T47D (cell line): ENCODE results near the gene ZKSCAN5.

ENCODE experiments used
- DNase-seq, 2 experiments: peaks; one replicate each; pipeline versions ENCODE4 v3.0.0 to v3.0.0-alpha.2; 2011 to 2012; ENCODE audit warnings: low read depth in 1 of 2, low spot score in 1 of 2
- JUND ChIP-seq: IDR thresholded peaks from 2 replicates; pipeline ENCODE4 v1.6.1; 2012; ENCODE audit warnings: low read depth
- in situ Hi-C: cut with HindIII; loops from 2 replicates; pipeline ENCODE4 v1.10.0; 2016; ENCODE audit warnings: low sequenced_read_pairs, low pct_unique_long_range_greater_than_20kb

Gene ZKSCAN5

DNA sequence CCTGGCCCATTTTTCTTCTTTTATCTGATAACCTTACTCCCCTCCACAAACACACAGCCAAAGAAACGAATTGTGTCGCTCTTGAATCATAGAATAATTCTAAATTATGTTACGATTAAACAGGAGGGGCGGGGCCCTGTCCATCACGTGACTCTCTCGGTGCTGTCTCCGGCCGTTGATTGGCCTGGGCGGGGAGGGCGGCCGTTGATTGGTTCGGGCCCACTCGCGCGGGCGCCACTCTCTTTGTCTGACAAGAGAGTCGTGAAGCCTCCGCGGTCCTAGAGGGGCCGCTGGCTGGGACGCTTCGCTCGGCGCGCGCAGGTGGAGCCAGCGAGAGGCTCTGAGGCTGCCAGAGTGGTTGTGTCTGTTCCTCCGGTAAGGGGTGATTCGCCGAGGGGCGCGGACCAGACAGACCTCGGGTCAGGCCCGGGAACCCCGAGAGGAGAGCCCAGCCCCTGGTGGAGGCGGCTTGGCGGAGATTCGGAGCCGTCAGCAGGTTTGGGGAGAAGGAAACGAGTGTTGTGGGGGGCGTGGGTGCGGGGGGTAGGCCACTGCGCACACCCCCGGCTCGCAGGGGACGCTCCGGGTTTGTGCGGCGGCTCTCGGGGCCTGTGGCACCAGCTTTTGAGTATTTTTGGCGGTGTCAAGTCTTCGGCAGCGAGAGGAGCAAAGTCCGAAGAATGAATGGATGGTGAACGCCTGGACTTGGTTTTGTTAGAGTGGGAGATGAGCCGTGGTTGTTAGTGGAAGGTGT, 31.7 kb upstream of the ZKSCAN5 start, which contains the start of gene ZNF789:
Gene ZNF789 (plus strand): TSS at position 330 of the 754 bp plus-strand sequence. CDS start 3,567 bp downstream, outside the sequence.
- in situ Hi-C loops = no loop called here
- TF ChIP-seq JUND = no peak
- DNase-seq = peak; percentile 95 to 97

DNA sequence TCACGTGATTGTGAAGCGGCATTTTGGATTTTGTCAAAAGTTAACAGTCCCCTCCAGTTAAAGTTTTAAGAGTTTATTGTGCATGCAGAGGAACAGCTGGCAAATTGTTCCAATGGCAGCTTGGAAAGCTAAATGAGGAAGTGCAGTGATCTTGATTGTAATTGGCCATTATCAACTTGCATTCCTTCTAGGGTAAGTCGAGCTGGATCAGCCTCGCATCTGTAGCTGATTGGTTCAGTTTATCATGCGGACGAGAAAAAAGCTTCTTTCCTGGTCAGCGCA, 31.2 kb upstream of the ZKSCAN5 start:
- in situ Hi-C loops = no loop called here
- no peak for TF ChIP-seq JUND
- peak; percentile 24 to 36 for DNase-seq

DNA sequence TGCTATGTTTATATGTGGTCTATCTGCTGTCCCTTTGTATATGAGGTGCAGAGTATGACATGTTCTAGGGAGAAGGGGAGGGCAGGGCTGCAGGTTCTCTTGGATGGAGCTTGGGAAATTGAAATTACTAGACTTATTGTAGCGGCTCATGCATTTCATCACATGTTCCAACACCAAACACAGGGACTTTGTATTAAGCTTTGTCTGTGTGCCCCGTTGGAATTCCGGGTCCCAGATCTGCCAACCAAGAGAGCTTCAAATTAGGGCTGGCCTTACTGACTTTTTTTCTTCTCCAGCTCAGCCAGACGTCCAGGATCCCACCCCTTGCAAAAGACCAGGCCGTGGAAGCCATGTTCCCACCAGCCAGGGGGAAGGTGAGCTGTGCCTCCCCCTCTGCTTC, 28.4 kb upstream of the ZKSCAN5 start:
- TF ChIP-seq JUND = no peak
- in situ Hi-C loops = no loop called here

DNA sequence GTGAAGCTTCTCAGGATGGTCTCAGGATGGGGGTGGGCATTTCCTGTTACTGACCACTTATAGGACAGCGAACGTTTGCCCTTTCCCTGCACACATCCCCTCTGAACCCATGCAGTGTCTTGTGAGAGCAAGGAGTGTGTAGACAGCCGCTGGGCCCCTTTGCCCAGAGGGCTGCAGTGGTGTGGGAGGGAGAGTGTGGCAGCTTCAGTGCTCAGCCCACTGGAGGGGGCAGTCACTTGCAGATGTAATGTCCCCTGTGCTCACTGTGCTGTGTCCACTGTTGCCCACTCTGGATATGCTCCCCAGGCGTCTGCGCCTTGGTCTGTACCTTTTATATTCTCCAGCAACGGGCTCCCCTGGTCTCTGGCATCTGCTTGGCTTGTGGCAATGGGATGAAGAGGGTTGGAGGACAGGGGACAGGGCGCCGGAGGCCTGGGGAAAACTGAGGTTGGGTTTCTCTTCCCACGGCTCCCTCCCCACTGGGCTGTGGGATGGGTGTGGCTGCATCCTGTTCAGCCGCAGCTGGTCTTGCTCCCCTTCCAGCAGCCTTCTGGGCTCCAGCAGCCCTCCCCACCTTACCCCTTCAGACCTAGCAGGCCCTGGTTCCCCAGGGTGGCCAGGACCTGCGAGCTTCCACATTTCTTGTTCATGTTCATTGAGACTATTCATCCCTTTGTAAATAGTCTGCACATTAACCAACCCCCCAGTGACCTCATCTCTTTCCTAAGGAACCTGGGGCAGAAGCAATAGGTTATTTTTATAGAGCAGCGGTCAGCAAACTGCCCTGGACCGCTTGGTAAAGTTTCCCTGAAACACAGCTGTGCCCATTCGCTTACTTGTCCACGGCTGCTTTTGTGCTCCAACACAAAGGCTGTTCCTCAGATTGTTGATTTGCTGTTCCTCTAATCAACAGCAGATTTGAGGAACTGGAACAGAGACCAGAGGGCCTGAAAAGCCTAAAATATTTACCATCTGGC, 25.7 kb upstream of the ZKSCAN5 start:
- no peak for TF ChIP-seq JUND
- in situ Hi-C loops = no loop called here
- no peak for DNase-seq

More for the DNA sequence above, 28.4 kb upstream of the ZKSCAN5 start:
- DNase-seq = no peak

DNA sequence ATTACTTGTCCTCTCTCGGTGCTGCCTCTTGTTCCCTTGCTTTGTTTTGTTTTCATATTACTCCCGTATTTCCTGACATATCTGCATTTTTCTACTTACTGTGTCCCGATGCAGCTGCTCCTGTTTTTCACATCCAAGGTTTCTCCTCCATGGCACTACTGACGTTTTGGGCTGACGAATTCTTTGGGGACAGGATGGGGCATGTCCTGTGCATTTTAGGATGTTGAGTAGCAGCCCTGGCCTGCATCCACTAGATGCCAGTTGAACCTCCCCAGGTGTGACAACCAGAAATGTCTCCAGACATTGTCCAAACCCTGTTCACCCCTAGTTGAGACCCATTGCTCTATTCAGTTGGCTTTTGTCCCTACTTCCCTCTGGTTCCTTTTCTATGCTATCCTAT, 19.4 kb upstream of the ZKSCAN5 start:
- in situ Hi-C loops = no loop called here
- TF ChIP-seq JUND = no peak
- DNase-seq = no peak

DNA sequence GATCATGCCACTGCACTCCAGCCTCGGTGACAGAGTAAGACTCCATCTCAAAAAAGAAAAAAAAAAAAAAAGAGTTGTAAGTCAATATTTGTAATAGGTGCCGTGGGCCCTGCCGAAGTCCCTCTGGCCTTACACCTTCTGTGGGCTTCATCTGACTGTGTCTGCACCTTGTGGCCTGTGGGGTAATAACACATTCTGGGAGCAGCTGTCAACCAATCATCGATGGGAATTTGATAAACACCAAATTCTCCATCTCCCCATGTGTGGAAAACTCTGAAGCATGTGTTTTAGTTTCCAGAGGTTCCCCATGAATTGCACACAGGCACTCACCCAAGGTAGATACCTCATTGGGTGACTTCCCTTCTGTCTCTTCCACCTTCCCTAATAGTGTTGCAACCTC, 15.2 kb upstream of the ZKSCAN5 start:
- no peak for TF ChIP-seq JUND
- in situ Hi-C loops = no loop called here
- DNase-seq = no peak

DNA sequence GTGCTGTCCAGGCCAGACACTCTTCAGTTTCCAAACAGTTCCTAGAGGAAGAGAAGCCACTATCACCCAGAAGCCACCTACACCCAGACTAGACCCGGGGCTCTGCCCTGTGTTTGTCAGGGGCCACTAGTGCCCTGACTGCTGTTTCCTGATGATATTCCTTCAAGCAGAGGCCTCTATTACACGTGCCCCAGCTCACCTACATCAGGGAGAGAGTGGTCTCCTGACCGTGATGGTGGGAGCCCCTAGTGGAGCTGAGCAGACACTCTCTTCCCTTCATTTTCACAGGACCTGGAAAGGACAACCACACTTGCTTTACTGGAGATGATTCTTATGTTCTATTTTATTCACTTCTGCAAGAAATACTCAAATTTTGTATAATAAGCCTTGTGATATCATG, 13.6 kb upstream of the ZKSCAN5 start:
- no peak for TF ChIP-seq JUND
- in situ Hi-C loops = no loop called here
- DNase-seq = no peak

DNA sequence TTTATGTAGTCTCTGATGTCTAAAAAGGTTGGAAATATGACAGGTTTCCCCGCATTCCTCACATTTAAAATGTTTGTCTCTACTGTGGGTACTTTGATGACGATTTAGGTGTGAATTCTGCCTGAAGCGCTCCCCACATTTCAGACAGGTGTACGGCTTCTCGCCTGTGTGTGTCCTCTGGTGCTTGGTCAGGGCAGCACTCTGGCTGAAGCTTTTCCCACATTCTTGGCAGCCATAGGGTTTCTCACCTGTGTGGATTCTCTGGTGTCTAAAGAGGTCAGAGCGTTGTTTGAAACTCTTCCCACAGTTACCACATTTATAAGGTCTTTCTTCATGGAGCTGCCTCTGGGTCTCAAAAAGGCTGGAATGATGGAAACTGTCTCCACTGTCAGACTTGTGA, 10.6 kb upstream of the ZKSCAN5 start:
- no peak for TF ChIP-seq JUND
- in situ Hi-C loops = no loop called here

DNA sequence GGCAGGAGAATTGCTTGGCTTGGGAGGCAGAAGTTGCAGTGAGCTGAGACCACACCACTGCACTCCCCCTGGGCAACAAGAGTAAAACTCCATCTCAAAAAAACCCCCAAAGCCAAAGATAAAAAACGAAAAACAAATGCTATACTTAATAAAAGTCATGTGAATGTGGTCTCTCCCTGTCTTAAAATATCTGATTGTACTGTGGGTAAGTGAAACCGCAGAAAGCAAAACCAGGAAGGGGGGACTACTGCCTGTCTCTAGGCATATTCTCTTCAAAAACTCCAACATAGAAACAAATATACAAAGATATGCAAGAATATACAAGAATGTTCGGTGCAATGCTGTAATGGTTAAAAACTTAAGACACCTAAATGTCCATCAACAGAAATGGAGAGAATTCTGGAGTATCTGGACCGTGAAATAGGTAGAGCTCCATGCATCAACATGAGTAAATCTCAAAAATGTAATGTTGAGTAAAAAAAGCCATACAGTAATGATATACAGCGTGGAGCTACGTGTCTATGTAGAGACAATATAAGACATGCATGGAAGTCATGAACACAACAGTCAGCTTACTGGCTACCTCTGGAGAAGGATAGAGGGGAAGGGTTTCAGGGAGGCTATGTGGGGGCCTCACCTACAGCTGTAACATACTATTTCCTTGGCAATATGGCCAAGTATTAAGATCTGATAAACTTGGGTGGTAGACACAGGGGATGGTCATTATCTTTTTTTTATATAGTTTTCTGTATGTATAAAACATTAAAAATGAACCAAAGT, 6.5 kb upstream of the ZKSCAN5 start:
- in situ Hi-C loops = no loop called here
- no peak for DNase-seq
- TF ChIP-seq JUND = no peak

More for the DNA sequence above, 10.6 kb upstream of the ZKSCAN5 start:
- DNase-seq = no peak

DNA sequence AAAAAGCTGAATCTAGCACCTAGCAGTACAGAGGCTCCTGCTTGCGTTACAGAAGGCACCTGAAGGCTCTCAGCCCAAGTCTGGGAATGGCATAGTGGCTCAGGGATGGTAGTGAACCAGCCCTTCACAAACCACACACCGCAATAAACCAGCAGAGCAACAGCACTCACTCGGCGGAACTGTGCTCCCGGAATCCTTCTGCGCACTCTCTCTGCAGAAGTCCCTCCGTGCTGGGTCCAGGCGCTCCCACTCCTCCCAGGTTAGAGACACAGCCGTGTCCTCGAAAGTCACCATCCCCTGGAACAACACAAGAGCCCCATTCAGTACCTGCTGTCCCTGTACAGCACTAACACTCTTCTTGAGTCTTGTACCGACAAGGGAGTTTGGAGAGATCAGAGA, 5.9 kb upstream of the ZKSCAN5 start:
- TF ChIP-seq JUND = no peak
- no peak for DNase-seq
- in situ Hi-C loops = no loop called here

DNA sequence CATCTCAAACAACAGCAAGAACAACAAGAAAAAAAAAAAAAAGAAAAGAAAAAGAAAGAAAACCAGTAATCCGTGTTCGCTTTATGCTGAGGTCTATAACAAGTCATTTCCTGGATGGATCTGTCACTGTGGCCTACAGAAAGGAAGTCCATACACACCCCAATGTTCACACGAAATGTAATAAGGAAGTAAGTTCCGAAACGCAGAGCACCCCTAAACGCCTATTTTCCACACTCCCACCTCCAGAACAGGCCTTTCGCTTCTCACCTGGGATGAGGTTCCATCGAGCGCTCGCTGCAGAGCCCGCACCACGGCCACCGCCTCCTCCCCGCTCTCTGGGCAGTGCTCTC, 5.1 kb upstream of the ZKSCAN5 start:
- no peak for TF ChIP-seq JUND
- in situ Hi-C loops = no loop called here
- no peak for DNase-seq

DNA sequence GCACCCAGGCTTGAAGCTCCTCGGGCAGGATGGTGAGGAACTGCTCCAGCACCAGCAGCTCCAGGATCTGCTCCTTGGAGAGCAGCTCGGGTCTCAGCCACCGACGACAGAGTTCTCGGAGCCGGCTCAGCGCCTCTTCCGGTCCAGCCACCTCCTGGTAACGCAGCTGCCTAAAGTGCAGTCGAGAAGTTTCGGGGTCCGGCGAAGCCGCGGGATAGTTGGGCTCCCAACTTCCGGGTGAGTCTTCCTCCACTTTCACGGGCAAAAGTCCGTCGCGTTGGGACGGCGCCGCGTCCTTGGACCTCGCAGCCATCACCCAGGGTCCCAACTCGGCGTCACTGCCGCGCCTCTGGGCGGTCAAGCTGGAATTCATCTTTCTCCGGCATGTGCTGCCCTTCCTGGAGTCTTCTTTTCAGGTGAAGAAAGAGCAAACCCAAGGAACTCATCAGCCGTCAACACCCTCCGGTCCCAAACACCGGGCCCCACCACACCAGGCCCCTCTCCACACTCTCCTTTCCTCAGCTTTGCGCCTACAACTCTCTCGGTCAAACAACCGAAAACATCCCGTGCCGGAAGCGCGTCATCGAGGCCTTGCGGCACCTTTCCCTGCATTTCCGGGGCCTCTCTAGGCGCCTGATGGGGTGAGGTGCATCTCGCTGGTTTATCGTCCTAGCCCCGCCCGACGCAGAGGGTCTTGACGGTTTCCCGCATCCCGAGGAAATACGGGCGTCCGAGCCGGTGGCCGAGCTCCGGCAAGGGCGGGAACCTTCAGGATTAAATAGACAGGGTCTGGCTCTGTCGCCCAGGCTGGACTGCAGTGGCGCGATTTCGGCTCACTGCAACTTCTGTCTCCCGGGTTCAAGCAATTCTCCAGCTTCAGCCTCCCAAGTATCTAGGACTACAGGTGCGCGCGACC, 4.5 kb upstream of the ZKSCAN5 start, which contains the start of gene ZNF394:
Gene ZNF394 (minus strand): TSS at position 561 of the 916 bp plus-strand sequence. CDS start 188 bp downstream, at position 373.
- peak; percentile 73 to 89 for DNase-seq
- no peak for TF ChIP-seq JUND
- in situ Hi-C loops = no loop called here
